GM15510 (cell line): ENCODE data around the gene ALX4.

Experiments
- POLR2A ChIP-seq: IDR thresholded peaks from 3 replicates; pipeline ENCODE4 v1.6.1; 2011; ENCODE audit warnings: borderline replicate concordance; ENCODE audit not compliant: insufficient read length; ENCODE audit errors: extremely low read depth

The ALX4 gene

DNA sequence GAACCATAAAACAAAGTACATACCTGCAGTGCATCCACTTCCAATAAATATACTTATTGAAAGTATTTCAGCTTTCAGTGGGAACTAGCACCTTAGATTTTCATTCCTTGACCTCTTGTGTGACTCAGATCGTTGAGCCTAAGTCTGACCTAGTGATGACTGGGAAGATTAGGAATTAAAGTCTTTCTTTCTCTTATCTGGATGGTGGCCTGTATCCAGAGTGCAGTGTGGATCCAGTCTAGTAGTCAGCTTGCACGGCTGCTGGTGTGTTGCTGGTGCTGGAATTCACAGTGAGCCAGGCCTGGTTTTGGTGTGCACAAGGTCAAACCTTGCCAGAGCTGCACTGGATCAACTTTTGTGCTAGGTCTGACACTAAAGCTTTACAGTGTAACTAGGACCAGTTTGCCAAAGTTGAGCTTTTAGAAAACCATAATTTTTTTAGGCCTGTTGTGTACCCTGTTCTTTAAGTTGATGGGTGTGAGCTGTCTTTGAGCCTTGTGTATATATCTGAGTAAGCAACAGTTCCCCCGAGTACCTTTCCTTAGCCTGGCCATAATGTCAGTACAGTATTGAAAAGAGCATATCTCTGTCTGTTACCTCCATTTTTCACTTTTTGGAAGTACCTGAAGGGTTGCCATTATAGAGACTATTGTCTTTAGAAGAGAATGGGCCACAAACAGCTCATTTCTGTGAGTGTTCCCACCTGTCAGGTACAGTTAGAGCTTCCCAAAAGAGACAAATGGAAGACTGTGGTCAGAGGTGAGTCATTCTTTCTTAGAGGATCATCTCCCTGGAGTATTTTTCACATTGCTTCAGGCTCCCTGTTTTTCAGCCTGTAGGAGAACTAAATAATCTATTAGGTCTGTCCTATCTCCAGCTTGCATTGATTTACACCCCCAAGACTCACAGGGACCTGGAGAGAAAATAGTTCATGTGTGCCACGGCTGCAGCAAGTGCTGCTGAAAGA is 89.8 kb downstream of the ALX4 start:
- no peak for TF ChIP-seq POLR2A

DNA sequence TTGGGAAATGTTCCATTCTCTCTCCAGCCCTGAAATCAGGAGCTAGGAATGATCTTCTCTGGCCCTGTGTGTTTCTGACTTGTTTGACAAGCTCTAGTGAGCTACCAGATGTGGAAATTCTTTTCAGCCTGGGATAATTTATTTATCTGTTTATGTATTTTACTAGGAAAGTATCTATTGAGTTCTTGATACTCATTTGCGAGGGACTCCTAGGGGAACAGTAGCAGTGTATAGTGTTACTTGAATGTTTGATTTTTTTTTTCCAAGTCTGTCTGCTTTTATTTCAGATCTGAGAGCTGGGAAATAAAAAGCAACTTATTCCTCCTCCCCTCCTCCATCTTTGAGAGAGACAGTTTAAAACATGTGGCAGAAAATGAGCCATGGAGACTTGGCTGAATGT is 92.5 kb downstream of the ALX4 start:
- no peak for TF ChIP-seq POLR2A

DNA sequence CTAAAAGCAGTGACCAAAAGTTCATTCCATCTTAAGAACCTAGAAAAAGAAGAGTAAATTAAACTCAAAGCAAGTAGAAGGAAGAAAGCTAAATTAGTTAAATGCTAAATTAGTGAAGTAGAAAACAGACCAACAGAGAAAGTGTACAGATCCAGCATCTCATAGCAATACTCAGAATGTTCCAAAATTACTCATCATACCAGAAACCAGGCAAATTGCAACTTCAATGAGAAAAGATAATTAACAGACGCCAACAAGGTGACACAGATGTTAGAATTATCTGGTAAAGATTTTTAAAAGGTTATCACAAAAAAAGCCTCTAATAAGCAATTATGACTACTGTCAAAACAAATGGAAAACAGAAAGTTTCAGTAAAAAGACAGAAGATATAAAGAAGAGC is 96.8 kb downstream of the ALX4 start:
- TF ChIP-seq POLR2A: no peak

DNA sequence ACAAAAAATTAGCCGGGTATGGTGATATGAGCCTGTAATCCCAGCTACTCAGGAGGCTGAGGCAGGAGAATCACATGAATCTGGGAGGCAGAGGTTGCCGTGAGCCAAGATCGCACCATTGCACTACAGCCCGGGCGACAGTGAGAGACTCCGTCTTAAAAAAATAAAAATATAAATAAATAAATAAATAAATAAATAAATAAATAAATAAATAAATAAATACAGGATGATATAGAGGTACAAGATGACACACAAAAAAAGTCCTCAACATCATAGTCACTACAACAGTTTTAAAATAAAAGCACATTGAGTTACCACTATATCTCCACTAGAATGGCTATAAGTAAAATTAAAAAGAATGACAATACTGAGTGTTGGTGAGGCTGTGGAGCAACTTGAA is 97.8 kb downstream of the ALX4 start:
- TF ChIP-seq POLR2A: no peak
